ENCODE measurements around the gene CTNND2. TPM values are rescaled to one million over a fixed set of nuclear protein-coding genes. Genes with fewer than 3 reads are reported as not detected.

CTNND2 gene
- total and polyA plus RNA-seq, 8 donors: 9.2 to 62.8 (median 43.7) TPM

GRCh38 chr5:10973316-10973715 is 930.9 kb downstream of the CTNND2 start:
- Histone ChIP-seq H3K27me3 (no peaks in the 10 kb centered on the region), H3K36me3 (peaks cover 0 to 8% (median 0%) of the 10 kb centered on the region in 3 donors), H3K27ac (no peak overlapping the region), H3K9me3 (no peaks in the 10 kb centered on the region), H3K4me3 (no peak overlapping the region), H3K4me1 (no peaks in the 10 kb centered on the region)
- DNase-seq: no peak
- ATAC-seq: no peak
- WGBS, 2 donors: 92 to 97% methylated on average over 14 of the region's 14 CpGs
- FAIRE-seq: no peak
- intact Hi-C loops (cut with DNase I): no loop called here
- no peak for TF ChIP-seq CTCF (IDR thresholded peaks at IDR 0.05)

GRCh38 chr5:10969684-10970180 is 934.5 kb downstream of the CTNND2 start:
- no peak for TF ChIP-seq CTCF (IDR thresholded peaks at IDR 0.05)
- FAIRE-seq: no peak
- no peak for DNase-seq
- H3K27ac ChIP-seq: no peak overlapping the region
- H3K36me3 ChIP-seq: peaks cover 0 to 8% (median 0%) of the 10 kb centered on the region in 3 donors
- no peaks in the 10 kb centered on the region for H3K27me3 ChIP-seq
- no peaks in the 10 kb centered on the region for H3K4me1 ChIP-seq
- intact Hi-C loops (cut with DNase I): no loop called here
- H3K9me3 ChIP-seq: no peaks in the 10 kb centered on the region
- ATAC-seq: no peak
- no peak overlapping the region for H3K4me3 ChIP-seq
- 81 to 83% methylated on average over 8 of the region's 8 CpGs for WGBS, 2 donors

GRCh38 chr5:10964806-10965205 is 939.4 kb downstream of the CTNND2 start:
- H3K36me3 ChIP-seq: no peaks in the 10 kb centered on the region
- no peaks in the 10 kb centered on the region for H3K27me3 ChIP-seq
- H3K27ac ChIP-seq: no peak overlapping the region
- H3K9me3 ChIP-seq: no peaks in the 10 kb centered on the region
- ATAC-seq: no peak
- intact Hi-C loops (cut with DNase I): no loop called here
- DNase-seq: no peak
- WGBS, 2 donors: 66 to 81% methylated on average over 6 of the region's 6 CpGs
- no peak overlapping the region for H3K4me3 ChIP-seq
- FAIRE-seq: no peak
- H3K4me1 ChIP-seq: no peaks in the 10 kb centered on the region
- no peak for TF ChIP-seq CTCF (IDR thresholded peaks at IDR 0.05)

- no peaks in the 10 kb centered on the region for H3K27me3 ChIP-seq
- no peaks in the 10 kb centered on the region for H3K36me3 ChIP-seq
- no peaks in the 10 kb centered on the region for H3K4me1 ChIP-seq
- DNase-seq (no peak), ATAC-seq (no peak), FAIRE-seq (no peak)
- no peaks in the 10 kb centered on the region for H3K9me3 ChIP-seq
- no peak overlapping the region for H3K4me3 ChIP-seq
- H3K27ac ChIP-seq: no peak overlapping the region
- intact Hi-C loops (cut with DNase I): no loop called here
- TF ChIP-seq CTCF (IDR thresholded peaks at IDR 0.05): no peak
Observed at GRCh38 chr5:10958728-10959127, 945.5 kb downstream of the CTNND2 start.

- intact Hi-C loops (cut with DNase I): no loop called here
- Histone ChIP-seq H3K27me3 (no peaks in the 10 kb centered on the region), H3K4me3 (no peak overlapping the region), H3K4me1 (no peaks in the 10 kb centered on the region), H3K9me3 (no peaks in the 10 kb centered on the region), H3K27ac (no peak overlapping the region), H3K36me3 (no peaks in the 10 kb centered on the region)
- TF ChIP-seq CTCF (IDR thresholded peaks at IDR 0.05): no peak
- DNase-seq (no peak), FAIRE-seq (no peak), ATAC-seq (no peak)
- 87 to 90% methylated on average over 5 of the region's 5 CpGs for WGBS, 2 donors
Observed at GRCh38 chr5:10949856-10950630, 954.2 kb downstream of the CTNND2 start.
